Activated T-cell treated with anti-CD3 and anti-CD28 coated beads, Interleukin-2, amount 50 U/mL, for 72 hours (primary cell): Measurements from ENCODE around the gene MTHFD1L. TPM values are rescaled to one million over a fixed set of nuclear protein-coding genes. Genes with fewer than 3 reads are reported as not detected.
"Not testable (repeated sequence)": the region's sequence is repeated elsewhere in the genome, so short reads cannot be mapped to it uniquely, and the experiment has no call there.

Source experiments
- ATAC-seq, 2 donors: fragments of 150-1000 bp; cut with Tn5 transposase; replicated peaks in 1 of 2; 2 replicates each; pipeline ENCODE4 v1.10.0; 2021; ENCODE audit warnings: moderate library complexity in 2 of 2, mild to moderate bottlenecking in 1 of 2
- DNase-seq, 2 donors: peaks; one replicate each; pipeline ENCODE4 v3.0.0; 2021 to 2022; ENCODE audit warnings: mixed read lengths in 1 of 2
- H3K27ac Mint-ChIP-seq: one replicate; pipeline ENCODE4 v1.8.0; 2022; ENCODE audit warnings: mild to moderate bottlenecking, moderate library complexity, mixed read lengths
- H3K27me3 Mint-ChIP-seq: one replicate; pipeline ENCODE4 v1.8.0; 2022; ENCODE audit warnings: low read depth, mixed read lengths
- H3K36me3 Mint-ChIP-seq, 2 donors: one replicate each; pipeline ENCODE4 v1.8.0; 2022; ENCODE audit warnings: mixed read lengths in 2 of 2, mild to moderate bottlenecking in 1 of 2; ENCODE audit not compliant: insufficient read depth in 2 of 2
- H3K4me1 Mint-ChIP-seq: one replicate; pipeline ENCODE4 v1.8.0; 2022; ENCODE audit warnings: low read depth, mixed read lengths
- H3K4me3 Mint-ChIP-seq, 2 donors: one replicate each; pipeline ENCODE4 v1.8.0; 2022; ENCODE audit warnings: mild to moderate bottlenecking in 2 of 2, mixed read lengths in 2 of 2, moderate library complexity in 2 of 2
- H3K9me3 Mint-ChIP-seq, 2 donors: one replicate each; pipeline ENCODE4 v1.8.0; 2022; ENCODE audit warnings: mixed read lengths in 2 of 2
- total RNA-seq, 2 donors: library from RNA; stranded (reverse); gene quantifications; one replicate each; pipeline ENCODE4 v1.2.3, GENCODE V29; 2022

The MTHFD1L gene
- total RNA-seq, 2 donors from 2014 or later = 138 to 155 TPM

DNA sequence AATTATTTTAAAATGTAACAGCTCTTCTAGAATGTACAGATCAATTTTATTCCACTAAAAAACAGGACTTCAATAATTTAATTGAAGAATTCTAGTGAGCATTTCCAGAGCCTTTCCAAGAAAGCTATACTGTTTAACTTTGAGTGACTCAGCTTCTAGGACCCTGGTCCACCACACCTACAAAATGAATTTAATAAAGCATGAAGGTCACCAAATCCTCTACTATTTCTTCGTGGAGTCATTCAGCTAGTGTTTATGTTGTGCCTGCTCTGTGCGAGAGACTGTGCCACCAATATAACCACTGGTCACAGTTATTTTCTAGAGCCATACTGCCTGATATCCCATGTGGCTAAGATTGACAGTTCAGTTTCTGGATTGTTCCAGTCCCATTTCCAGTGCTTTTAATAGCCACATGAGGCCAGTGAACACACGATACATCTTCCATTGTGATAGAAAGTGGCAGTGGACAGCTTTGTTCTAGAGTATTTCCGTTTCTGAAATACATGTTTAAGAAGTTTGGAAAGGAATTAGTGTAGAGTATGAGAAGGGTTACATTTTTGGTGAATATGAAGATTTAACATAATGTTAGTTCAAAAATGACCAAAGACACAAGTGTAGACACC, 160.7 kb downstream of the MTHFD1L start:
- Mint-ChIP-seq H3K9me3 (peaks cover 0 to 2% of the 10 kb centered on the region in 2 donors), H3K27ac (no peak overlapping the region), H3K4me1 (no peaks in the 10 kb centered on the region), H3K27me3 (no peaks in the 10 kb centered on the region), H3K4me3 (no peak overlapping the region), H3K36me3 (peaks cover 6 to 38% of the 10 kb centered on the region in 2 donors)
- no peak for DNase-seq
- ATAC-seq = no peak

DNA sequence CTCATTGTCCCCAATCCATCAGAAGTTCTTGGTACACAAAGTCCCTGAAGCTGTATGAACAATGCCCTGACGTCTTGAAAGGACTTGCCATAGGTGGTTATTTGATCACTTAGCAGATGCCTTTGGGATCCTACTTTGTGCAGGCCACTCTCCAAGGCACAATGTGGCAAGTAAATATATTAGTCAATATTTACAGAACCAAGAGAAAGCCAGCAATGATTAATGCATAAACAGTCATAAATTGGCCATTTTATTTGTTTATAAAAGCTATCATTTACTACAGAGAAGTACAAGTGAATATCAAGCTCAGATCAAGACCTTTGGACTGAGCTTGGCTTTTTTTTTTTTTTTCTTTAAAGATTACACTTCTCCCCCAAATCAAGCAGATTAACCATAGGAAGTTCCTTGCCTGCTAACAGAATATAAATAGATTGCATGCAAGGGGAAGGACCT, 161.8 kb downstream of the MTHFD1L start:
- no peak for ATAC-seq

DNA sequence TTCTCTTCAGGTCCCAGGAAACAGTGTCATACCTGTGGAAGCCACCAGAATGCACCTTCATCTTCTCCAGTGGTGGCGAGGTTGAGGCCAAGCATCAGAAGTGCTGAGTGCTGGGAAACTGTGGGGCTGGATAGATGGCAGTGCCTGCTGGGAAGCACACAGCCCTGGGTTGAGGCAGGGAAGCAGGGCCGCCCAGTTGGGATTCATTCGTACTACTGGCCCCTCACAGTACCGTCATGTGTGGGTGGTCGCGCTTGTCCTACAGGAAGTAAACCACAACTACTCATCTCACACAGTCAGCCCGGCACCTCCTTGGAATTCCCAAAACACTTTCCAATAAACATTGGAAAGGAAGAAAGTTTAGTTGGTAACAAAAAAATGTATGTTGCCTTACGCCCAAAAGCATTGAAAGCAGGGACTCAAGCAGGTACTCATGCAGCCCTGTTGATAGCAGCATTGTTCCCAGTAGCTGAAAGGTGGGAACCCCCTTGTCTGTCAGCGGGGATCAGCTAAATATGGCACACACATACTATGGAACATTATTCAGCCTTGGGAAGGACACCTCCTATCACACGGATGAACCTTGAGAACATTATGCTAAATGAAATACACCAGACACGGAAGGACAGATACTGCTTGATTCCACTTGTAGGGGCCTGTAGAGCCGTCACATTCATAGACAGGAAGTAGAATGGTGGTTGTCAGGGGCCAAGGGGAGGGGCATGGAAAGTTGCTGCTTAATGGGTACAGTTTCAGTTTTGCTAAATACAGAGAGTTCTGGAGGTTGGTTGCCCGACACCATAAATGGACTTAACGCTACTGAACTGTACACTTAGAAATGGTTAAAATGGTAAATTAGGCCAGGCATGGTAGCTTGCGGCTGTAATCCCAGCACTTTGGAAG, 162.7 kb downstream of the MTHFD1L start:
- Mint-ChIP-seq H3K27ac (peak overlapping the region; percentile 14), H3K9me3 (peaks cover 0 to 2% of the 10 kb centered on the region in 2 donors), H3K36me3 (peaks cover 5 to 42% of the 10 kb centered on the region in 2 donors), H3K4me3 (no peak overlapping the region), H3K27me3 (no peaks in the 10 kb centered on the region), H3K4me1 (no peaks in the 10 kb centered on the region)
- ATAC-seq = peak in 1 of 2 donors; percentile 35
- DNase-seq = no peak

More for the DNA sequence above, 161.8 kb downstream of the MTHFD1L start:
- Mint-ChIP-seq H3K27me3 (no peaks in the 10 kb centered on the region), H3K9me3 (peaks cover 0 to 2% of the 10 kb centered on the region in 2 donors), H3K27ac (no peak overlapping the region), H3K4me3 (no peak overlapping the region), H3K36me3 (peaks cover 6 to 40% of the 10 kb centered on the region in 2 donors), H3K4me1 (no peaks in the 10 kb centered on the region)
- no peak for DNase-seq

DNA sequence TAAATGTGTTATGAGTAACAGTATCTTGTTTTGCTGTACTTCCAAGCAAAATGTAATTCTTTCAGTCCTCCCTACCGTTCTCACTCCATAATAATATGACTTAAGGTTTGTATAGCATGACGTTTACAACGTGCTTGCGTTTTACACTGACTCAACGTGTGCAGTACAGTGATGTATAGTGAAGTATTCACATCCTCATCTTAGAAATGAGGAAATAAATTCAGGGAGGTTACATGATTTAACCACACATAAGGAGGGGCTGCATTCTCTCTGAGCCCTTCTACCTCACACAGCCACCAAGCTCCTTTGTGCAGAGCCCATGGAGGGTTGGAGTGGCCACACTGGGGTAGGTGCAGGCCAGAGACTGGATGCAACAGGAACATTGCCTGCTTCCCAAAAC, 164.5 kb downstream of the MTHFD1L start:
- no peaks in the 10 kb centered on the region for H3K4me1 Mint-ChIP-seq
- no peaks in the 10 kb centered on the region for H3K27me3 Mint-ChIP-seq
- peaks cover 0 to 2% of the 10 kb centered on the region in 2 donors for H3K9me3 Mint-ChIP-seq
- DNase-seq (no peak), ATAC-seq (no peak)
- no peak overlapping the region for H3K27ac Mint-ChIP-seq
- peaks cover 9 to 47% of the 10 kb centered on the region in 2 donors for H3K36me3 Mint-ChIP-seq
- H3K4me3 Mint-ChIP-seq = no peak overlapping the region

DNA sequence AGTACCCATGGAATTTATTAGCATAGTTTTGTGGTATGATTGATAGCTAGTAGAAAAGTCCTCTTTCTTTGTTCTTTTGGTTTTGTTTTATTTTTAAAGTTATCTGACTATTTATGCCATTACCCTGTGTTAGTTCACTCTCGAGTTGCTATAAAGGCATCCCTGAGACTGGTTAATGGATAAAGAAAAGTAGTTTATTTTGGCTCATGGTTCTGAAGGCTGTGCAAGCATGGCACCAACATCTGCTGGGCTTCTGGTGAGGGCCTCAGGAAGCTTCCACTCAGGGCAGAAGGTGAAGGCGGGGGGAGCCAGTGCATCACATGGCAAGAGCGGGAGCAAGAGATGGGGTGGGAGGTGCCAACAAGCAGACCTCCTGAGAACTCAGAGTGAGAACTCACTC, 166.5 kb downstream of the MTHFD1L start:
- Mint-ChIP-seq H3K4me3 (no peak overlapping the region), H3K36me3 (peaks cover 10 to 42% of the 10 kb centered on the region in 2 donors), H3K9me3 (peaks cover 0 to 2% of the 10 kb centered on the region in 2 donors), H3K27ac (no peak overlapping the region), H3K27me3 (no peaks in the 10 kb centered on the region), H3K4me1 (peaks cover 12% of the 10 kb centered on the region)
- ATAC-seq = no peak
- DNase-seq = no peak

DNA sequence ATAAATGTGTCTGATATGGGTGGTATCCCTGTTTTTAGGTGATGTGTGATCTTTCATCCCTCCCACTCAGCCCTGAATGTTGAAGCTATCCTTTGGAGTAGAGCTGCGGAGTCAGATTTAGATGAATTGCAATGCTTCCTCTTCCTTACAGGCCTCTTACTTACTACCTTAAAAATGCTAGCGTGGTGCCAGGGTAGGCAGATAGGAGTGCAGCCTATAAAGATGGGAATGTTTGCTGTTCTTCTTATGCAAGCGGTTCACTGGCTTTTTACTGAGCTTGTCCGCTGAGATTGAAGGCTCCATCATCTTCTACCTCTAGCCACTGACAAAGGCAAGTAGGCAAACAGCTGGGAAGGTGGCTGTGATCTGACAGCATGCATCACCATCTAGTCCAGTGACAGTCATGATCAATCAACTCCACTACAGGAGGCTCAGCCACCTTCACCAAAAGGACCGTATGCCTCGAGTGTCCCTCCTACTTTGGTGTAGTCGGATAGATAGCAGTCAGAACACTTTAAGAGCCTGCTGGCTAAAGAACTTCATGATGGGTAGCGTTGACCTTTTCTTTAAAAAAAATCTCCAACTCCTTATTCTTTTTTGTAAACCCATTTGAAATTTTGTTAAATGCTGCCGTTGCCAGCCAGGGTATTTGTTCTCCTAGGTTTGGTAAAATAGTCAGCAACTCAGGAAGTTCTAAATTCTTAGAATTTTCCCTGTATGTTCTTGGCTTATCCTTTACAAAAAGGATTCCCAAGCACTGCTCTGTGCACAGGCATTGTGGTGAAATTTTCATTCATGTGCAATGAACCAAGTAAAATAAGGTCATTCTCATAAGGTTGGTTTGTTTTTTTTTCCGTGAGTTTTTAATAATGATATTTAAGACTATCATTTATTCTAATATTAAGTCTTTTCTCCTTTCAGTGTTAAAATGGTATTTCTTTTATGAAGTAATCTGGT, 169.6 kb downstream of the MTHFD1L start:
- peaks cover 21 to 45% of the 10 kb centered on the region in 2 donors for H3K36me3 Mint-ChIP-seq
- H3K4me1 Mint-ChIP-seq = peaks cover 19% of the 10 kb centered on the region
- no peak overlapping the region for H3K27ac Mint-ChIP-seq
- no peak overlapping the region for H3K4me3 Mint-ChIP-seq
- H3K9me3 Mint-ChIP-seq = no peaks in the 10 kb centered on the region
- DNase-seq (no peak), ATAC-seq (no peak)
- H3K27me3 Mint-ChIP-seq = no peaks in the 10 kb centered on the region

DNA sequence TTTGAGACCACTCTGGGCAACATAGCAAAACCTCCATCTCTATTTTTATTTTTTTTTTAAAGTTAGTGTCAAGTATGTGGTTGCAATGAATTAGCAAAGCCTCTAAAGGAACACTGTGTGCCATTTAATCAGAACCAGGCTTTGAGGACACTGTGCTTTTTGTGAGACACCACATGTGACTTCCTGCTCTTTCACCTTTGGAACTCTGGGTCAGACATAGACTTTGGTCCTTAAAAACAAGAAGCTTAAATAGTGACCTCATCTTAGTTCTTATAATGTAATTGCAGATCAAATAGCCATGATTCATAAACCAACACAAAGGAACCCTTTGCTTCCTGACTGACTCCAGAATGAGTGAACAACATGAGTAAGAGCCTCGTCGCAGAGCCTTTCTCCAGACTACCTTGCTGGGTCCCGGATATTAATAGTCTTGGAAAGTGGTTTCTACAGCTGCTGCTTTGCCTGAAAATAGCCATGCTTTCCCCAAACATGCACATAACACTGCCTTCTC, 170.8 kb downstream of the MTHFD1L start:
- not testable (repeated sequence) for ATAC-seq, H3K27ac Mint-ChIP-seq, H3K9me3 Mint-ChIP-seq, H3K27me3 Mint-ChIP-seq, DNase-seq, H3K4me3 Mint-ChIP-seq
- H3K36me3 Mint-ChIP-seq = peaks cover 21 to 45% of the 10 kb centered on the region in 2 donors
- peaks cover 19% of the 10 kb centered on the region for H3K4me1 Mint-ChIP-seq

DNA sequence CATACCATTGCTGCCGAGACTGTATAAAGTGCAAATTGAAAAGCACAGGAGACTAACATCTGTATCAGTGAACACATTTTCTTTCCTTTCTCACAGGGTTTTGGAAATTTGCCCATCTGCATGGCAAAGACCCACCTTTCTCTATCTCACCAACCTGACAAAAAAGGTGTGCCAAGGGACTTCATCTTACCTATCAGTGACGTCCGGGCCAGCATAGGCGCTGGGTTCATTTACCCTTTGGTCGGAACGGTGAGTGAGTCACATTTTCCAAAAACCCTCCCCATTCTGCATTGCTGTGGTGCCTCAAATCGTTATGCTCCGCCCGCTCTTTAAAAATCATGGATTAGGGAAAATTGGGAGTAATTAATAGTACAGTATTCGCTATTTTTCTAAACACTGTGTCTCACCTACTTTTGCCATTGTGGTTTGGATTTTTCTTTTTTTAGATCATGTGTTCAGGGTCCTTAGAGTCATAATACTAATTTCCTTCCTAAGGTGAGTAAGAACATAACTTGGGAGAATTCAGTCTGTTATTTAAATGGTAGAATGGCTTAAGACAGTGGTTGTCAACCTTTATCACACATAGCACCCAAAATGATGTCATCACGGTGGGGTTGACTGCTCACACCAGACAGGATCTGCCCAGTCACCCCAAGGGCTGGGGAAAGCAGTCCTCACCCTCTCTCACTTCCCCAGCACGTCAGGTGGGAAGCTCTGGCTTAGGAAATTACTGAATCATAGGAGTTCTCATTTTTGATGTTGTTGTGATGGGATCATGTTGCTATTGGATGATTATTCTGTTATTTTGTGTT, 171.6 kb downstream of the MTHFD1L start:
- Mint-ChIP-seq H3K36me3 (peaks cover 21 to 45% of the 10 kb centered on the region in 2 donors), H3K4me1 (peaks cover 19% of the 10 kb centered on the region), H3K9me3 (no peaks in the 10 kb centered on the region), H3K4me3 (no peak overlapping the region), H3K27ac (peak overlapping the region; percentile 51), H3K27me3 (no peaks in the 10 kb centered on the region)
- no peak for ATAC-seq
- peak; percentile 29 to 32 for DNase-seq

DNA sequence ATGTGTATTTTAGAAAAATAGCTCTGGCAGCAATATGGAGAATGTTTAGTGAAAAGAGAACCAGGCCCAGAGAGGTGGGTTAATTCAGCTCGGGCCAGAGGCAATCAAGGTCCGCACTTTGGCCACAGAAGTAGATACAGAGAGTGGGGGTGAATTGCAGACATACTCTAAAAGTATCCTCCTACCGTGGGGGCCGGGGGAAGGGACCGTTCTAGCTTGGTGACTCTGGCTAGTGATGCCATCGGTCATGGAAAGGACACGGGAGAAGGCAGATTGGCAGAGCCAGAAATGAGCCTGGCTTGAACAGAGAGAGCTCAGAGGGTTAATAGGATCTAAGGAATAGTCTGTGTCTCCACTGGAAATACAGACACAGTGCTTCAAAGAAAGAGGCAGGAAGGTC, 173.1 kb downstream of the MTHFD1L start:
- Mint-ChIP-seq H3K27ac (no peak overlapping the region), H3K36me3 (peaks cover 19 to 43% of the 10 kb centered on the region in 2 donors), H3K4me3 (no peak overlapping the region)

DNA sequence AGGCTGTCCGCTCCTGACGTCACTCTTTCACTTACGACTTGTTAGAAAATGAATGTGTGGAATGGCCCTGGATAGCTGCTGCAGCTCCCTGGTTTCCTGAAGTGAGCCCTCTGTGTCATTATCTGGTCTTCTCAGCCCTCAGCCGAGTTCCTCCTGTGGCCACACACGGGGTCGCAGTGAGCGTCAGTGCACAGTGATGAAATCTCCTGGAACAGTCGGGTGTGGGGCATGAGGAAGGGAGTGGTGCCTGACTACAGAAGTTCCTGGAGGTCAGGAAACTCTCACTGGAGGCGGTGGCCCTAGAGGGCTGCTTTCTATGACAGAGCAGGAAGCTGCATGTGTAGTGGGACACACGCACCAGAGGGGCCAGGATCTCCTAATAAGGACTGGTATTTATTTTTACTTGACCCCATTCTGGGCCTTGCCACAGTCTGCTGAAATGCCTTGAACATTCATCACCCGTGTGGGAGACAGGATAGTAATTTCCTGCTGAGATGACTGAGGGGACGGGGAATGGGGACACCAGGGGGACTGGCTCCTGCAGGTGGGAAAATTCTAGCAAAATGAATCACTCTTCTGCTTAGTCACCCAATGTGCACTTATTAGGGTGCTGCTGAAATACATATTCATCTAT, 175.5 kb downstream of the MTHFD1L start:
- not testable (repeated sequence) for H3K27me3 Mint-ChIP-seq, DNase-seq, H3K4me3 Mint-ChIP-seq, H3K27ac Mint-ChIP-seq, ATAC-seq, H3K9me3 Mint-ChIP-seq
- Mint-ChIP-seq H3K36me3 (peaks cover 27 to 43% of the 10 kb centered on the region in 2 donors), H3K4me1 (peaks cover 17% of the 10 kb centered on the region)

More for the DNA sequence above, 173.1 kb downstream of the MTHFD1L start:
- ATAC-seq = no peak
- Mint-ChIP-seq H3K4me1 (peaks cover 19% of the 10 kb centered on the region), H3K27me3 (no peaks in the 10 kb centered on the region), H3K9me3 (no peaks in the 10 kb centered on the region)
- no peak for DNase-seq

DNA sequence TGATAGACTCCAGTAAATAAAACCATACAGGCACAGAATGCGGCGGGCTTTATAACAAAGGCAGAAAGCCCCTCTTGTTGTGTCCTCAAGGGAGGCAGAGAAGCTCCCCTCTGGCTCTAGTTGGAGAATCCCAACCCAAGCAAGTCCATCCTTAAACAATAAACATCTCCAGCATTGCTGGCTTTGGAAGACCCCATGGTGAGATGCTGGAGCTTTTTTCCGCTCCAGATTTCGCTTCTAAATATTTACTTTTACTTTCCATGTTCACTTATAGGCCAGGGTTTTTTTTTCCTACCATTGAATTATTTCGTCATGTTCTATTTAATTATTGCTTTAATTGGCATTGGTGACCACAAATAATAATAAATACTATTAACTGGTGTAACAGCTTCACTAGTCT, 176.2 kb downstream of the MTHFD1L start:
- no peak overlapping the region for H3K4me3 Mint-ChIP-seq
- peaks cover 10% of the 10 kb centered on the region for H3K4me1 Mint-ChIP-seq
- no peaks in the 10 kb centered on the region for H3K27me3 Mint-ChIP-seq
- no peaks in the 10 kb centered on the region for H3K9me3 Mint-ChIP-seq
- no peak overlapping the region for H3K27ac Mint-ChIP-seq
- no peak for ATAC-seq
- no peak for DNase-seq
- peaks cover 29 to 46% of the 10 kb centered on the region in 2 donors for H3K36me3 Mint-ChIP-seq
